NCI-H2196 (cell line): Measurements from ENCODE around the gene PHAF1.
A peak's percentile ranks its signal among the peaks of the same experiment; 100 is the strongest.

ENCODE experiments used
- DNase-seq: peaks from one replicate; lab custom pipeline; 2025; ENCODE audit not compliant: unreplicated experiment; lab: John Stamatoyannopoulos, UW

PHAF1 gene

GRCh38 chr16:67162506-67163163 lies 52.9 kb downstream of the PHAF1 start:
- peak; percentile 30 for DNase-seq

DNA sequence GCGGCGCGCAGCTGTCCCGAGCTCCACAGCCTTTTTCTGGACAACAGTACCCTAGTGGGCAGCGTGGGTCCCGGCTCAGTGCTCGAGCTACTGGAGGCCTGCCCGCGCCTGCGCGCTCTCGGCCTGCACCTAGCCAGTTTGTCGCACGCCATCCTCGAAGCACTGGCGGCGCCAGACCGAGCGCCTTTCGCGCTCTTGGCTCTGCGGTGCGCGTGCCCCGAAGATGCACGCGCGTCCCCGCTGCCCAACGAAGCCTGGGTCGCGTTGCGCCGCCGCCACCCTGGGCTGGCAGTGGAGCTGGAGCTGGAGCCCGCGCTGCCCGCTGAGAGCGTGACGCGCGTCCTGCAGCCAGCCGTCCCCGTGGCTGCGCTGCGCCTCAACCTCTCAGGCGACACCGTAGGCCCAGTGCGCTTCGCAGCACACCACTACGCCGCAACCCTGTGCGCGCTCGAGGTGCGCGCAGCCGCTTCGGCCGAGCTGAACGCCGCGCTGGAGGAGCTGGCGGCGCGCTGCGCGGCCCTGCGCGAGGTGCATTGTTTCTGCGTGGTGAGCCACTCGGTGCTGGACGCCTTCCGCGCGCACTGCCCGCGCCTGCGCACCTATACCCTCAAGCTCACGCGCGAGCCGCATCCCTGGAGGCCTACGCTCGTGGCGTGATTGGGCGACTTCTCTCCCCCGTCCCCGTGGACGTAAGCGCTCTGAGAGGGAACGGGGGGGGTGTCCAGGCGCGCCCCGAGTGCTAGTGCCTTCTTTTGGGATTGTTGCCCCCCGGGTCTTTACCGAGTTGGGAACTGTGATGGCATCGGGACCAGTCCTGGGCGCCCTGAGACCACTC lies 53.6 kb downstream of the PHAF1 start:
- DNase-seq, result peak; percentile 88

DNA sequence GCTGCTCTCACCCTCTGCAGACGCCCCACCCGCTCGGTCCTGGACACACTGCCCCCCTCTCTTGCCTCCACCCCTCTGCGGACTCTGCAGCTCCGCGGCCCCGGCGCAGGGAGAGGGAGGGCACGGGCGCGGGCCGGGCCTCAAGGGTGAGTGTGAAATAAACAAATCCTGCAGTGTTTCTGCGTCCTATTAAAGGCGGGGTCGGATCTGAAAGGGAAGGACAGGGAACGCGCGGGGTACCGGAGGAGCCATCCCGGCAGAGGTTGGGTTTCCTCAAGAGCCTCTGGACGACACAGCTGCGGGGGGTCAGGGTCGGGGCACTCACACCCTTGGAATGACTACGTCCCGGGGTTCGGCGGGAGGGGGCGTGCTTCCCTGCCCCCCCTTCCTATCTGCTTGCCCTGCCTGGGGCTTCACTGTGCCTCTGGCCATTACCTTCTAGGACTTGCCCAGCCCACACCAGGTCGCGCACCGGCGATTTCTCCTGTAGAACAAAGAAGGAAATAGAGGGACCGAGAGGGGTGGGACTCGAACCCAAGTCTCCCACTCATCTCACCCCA lies 54.3 kb downstream of the PHAF1 start:
- DNase-seq, result no peak

DNA sequence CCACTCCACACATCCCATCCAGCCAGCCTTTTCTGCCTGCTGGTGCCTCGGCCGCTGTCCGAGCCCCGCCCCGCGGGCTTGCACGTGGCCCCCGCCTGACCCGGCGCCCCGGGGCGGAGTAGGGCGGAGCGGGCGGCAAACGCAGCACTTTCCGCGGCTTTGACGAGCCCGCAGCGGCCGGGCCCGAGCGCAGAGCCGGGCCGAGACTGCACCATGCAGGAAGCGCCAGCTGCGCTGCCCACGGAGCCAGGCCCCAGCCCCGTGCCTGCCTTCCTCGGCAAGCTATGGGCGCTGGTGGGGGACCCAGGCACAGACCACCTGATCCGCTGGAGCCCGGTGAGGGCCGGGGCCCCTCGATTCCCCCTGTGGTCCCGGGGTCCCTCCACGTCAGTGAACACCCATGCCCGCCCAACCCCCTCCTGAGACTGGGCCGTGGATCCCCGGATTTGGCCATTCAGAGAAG lies 54.9 kb downstream of the PHAF1 start, which contains the start of gene HSF4:
TSS of gene HSF4 (plus strand) at position 147 of the 463 bp plus-strand sequence. CDS start at position 214, 67 bp downstream.
- peak; percentile 46 for DNase-seq

- no peak for DNase-seq
Observed at GRCh38 chr16:67165121-67166078, 55.7 kb downstream of the PHAF1 start.

- DNase-seq, result no peak
Observed at GRCh38 chr16:67166110-67166547, 56.4 kb downstream of the PHAF1 start.

DNA sequence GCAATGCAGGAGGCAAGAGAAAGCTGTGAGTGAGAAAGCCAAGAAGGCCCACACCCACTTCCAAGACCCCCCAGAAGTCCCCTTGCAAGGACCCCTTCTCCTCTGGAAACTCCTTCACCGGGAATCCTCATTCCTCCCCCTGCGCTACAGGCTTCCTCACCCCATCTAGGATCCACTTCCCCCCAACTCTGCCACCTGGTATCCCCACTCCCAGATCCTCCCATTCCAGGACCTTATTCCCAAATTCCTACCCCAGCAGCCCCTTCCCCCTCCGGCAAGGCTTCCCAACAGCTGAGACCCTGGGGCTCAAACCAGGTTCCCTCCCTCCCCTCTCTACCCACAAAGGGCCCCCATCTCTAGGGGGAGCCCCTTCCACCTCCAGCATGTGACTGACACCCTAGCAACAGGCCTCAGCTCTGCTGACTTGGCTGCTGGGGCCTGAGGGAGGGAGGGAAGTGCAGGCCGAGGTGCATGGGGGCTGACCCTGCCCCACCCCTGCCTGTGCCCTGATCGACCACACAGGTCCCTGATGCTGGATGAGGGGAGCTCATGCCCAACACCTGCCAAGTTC lies 56.9 kb downstream of the PHAF1 start:
- no peak for DNase-seq

DNA sequence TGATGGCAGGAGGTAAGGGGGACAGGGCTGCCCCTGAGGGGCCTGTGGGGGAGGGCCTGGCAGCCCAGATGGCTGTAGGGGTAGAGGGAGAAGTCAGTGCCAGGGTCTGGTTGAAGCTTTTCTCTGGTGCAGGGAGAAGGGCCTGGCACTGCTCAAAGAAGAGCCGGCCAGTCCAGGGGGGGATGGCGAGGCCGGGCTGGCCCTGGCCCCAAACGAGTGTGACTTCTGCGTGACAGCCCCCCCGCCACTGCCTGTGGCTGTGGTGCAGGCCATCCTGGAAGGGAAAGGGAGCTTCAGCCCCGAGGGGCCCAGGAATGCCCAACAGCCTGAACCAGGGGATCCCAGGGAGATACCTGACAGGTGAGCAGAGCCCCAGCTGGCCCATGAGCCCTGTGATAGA lies 57.8 kb downstream of the PHAF1 start:
- DNase-seq, result no peak

GRCh38 chr16:67169011-67169451 lies 59.3 kb downstream of the PHAF1 start:
- DNase-seq, result no peak

DNA sequence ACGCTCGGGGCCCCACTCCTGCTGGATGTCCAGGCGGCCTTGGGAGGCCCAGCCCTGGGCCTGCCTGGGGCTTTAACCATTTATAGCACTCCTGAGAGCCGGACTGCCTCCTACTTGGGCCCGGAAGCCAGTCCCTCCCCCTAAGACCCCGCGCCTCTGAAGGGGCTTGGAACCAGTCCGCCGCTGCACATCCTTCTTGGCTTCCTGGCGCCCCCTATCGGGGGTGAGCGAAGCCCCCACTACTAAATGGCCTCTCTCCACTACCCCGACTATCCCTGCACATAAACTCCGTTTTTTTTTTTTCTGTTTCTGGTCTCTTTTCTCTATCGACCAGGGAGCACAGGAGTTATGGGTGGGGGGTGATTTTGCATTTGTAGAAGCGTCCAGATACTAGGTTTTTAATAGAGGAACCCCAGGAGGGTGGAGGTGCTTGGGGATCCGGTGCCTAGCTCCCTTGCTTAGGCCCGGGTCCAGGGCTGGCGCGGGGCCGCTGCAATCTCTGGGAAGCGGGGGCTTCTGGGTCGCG lies 60.0 kb downstream of the PHAF1 start:
- no peak for DNase-seq

DNA sequence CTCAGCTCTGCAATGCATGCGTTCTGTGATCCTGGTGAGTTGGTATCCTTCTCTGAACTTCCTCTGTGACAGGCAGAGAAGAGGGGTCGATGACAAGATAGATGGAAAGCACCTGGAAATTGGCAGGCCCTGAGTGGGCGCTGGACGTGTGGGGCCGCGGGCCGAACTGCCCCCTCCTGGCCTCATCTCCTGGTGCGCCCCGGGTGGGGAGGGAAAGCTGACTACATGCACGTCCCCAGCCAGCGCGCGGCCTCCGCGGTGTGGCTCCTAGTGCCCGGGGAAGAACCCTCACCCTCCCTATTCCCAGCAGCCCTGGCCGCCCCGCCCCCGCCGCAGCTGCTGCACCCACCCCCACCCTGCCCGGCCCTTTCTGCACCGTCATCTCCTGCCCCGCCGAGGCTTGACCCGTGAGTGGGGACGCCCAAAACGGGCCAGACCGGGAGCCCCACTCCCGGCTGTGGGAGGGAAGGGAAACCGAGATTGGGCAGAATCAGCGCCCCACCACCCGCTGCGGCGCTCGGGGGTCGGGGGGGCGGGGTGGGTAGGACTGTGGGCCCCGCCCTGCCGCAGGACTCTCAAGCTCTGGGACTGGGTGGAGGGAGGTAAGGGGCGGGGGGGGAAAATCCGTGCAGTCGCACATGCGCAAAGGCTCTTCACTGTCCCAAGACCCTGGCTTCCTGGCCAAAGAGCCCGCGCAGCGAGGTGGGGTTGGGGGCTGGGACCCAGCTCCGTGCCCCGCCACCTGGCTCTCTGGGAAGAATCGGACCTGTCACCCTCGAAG lies 60.6 kb downstream of the PHAF1 start, which contains the start of gene NOL3:
TSS of gene NOL3 (plus strand) at position 371 of the 781 bp plus-strand sequence.
- DNase-seq, result peak; percentile 65

GRCh38 chr16:67170949-67171649 lies 61.4 kb downstream of the PHAF1 start:
- DNase-seq, result no peak

DNA sequence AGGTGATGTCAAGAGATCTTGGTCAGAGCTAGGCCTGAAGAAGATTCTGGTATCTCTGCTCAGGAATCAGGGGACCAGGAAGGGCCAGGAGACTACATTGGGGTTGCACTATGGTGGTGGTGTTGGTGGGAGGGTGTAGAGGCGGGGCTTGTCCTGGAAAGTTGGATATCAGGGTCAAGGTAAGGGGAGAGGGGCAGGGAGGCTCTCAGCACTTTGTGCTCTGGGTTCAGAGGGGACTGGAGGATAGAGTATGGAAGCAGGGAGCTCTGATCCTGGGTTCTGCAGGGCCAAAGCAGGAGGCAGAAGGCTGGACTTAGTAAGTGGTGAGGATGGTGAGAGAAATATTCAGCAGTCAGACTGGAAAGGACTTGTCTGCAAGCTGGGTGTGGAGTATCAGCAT lies 63.6 kb downstream of the PHAF1 start:
- no peak for DNase-seq

- peak; percentile 73 for DNase-seq
Observed at GRCh38 chr16:67173808-67174705, 64.3 kb downstream of the PHAF1 start.

DNA sequence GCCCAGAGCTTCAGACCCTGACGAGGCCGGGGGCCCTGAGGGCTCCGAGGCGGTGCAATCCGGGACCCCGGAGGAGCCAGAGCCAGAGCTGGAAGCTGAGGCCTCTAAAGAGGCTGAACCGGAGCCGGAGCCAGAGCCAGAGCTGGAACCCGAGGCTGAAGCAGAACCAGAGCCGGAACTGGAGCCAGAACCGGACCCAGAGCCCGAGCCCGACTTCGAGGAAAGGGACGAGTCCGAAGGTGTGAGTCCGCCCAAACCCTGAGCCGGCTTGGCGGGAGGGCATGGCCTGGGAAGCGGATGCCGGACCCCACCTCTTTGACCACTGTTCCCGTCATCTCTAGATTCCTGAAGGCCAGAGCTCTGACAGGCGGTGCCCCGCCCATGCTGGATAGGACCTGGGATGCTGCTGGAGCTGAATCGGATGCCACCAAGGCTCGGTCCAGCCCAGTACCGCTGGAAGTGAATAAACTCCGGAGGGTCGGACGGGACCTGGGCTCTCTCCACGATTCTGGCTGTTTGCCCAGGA lies 65.0 kb downstream of the PHAF1 start:
- DNase-seq, result no peak

DNA sequence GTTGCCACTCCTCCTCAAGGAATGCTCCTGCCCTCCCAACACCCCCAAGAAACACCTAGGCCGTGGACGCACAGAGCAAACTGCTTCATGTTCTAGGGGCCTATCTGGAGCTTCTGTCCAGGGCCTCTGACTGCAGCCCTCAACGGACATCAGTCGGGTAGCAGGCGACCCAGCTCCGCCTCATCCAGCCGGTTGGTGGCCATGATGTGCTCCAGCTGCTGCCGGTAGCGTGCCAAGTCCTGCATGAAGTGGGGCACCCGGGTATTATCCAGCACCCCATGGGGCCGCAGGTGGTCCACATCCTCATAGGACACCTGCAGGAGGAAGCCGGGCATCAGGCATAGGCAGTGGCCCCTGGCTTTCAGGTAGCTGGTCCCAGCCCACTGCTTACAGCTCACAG lies 66.9 kb downstream of the PHAF1 start:
- DNase-seq, result no peak
